GM12878 (cell line): ENCODE results near the gene C2orf68. TPM values are rescaled to one million over a fixed set of nuclear protein-coding genes. Genes with fewer than 3 reads are reported as not detected.

Source experiments
- BCLAF1 ChIP-seq: fragments of 450-650 bp; IDR thresholded peaks from 2 replicates; pipeline ENCODE4 v1.6.1; 2017; ENCODE audit warnings: antibody characterized with exemption, mild to moderate bottlenecking, moderate library complexity
- CREM ChIP-seq: IDR thresholded peaks from 2 replicates; pipeline ENCODE4 v1.6.1; 2014; ENCODE audit warnings: antibody characterized with exemption, low read depth
- ELK1 ChIP-seq: IDR thresholded peaks from 2 replicates; pipeline ENCODE4 v1.6.1; 2012; ENCODE audit warnings: low read depth, low read length, improper control_type of control experiment
- IKZF2 ChIP-seq, 2 experiments: fragments of 450-650 bp; IDR thresholded peaks; 2 replicates each; pipeline ENCODE4 v1.6.1; 2017; ENCODE audit warnings: mild to moderate bottlenecking in 2 of 2, moderate library complexity in 2 of 2
- MAX ChIP-seq: IDR thresholded peaks from 2 replicates; pipeline ENCODE4 v1.6.1; 2012; ENCODE audit warnings: low read depth, low read length, improper control_type of control experiment
- MXI1 ChIP-seq: fragments of 150-350 bp; IDR thresholded peaks from 2 replicates; pipeline ENCODE4 v1.6.1; 2011; ENCODE audit warnings: low read depth, mild to moderate bottlenecking, inconsistent platforms, low read length, improper control_type of control experiment
- MYC ChIP-seq: IDR thresholded peaks from 2 replicates; pipeline ENCODE4 v1.6.1; 2011; ENCODE audit warnings: mild to moderate bottlenecking, low read length, moderate library complexity, inconsistent platforms; ENCODE audit not compliant: insufficient read depth, insufficient replicate concordance, insufficient read length, severe bottlenecking
- NR2F1 ChIP-seq: fragments of 450-650 bp; conservative IDR thresholded peaks from 2 replicates; pipeline ENCODE4 v1.6.1; 2017; ENCODE audit warnings: mild to moderate bottlenecking
- SMARCA5 ChIP-seq: fragments of 450-650 bp; IDR thresholded peaks from 2 replicates; pipeline ENCODE4 v1.6.1; 2017; ENCODE audit warnings: mild to moderate bottlenecking
- SREBF2 ChIP-seq: IDR thresholded peaks from 2 replicates; pipeline ENCODE4 v1.6.1; 2012; ENCODE audit warnings: mild to moderate bottlenecking, low read length
- polyA plus RNA-seq, 11 experiments: library from polyadenylated mRNA; depleted of rRNA in 4 of 11; unstranded in 6 of 11; stranded (reverse) in 5 of 11; fragments of >200 nt; fragmentation: Nextera tagmentation in 4 of 11; fragmentation: Illumina TruSeq in 1 of 11; extraction: Ambion mirVana in 4 of 11; extraction: Trizol in 1 of 11; gene quantifications; 1 replicate in 1 of 11; 2 replicates in 10 of 11; pipeline versions ENCODE4 v1.2.1 to v1.2.3, GENCODE V29; 2011 to 2016; ENCODE audit warnings: inconsistent platforms in 2 of 11, missing spikeins in 2 of 11, low read depth in 1 of 11
- total RNA-seq, 4 experiments: library from RNA; depleted of rRNA in 3 of 4; stranded (reverse); fragments of >200 nt in 3 of 4; fragmentation: Illumina TruSeq in 1 of 4; extraction: Trizol in 1 of 4; gene quantifications; 2 replicates each; pipeline versions ENCODE4 v1.2.1 to v1.2.3, GENCODE V29; 2013 to 2021

The C2orf68 gene
- total and polyA plus RNA-seq, 10 of the 15 experiments (the other 5 are each of a cell fraction or from before 2014, with no cell fraction given): 12.7 to 56.1 (median 28.4) TPM

- TF ChIP-seq MYC (no peak), SREBF2 (no peak), MAX (peak; percentile 69; the same call in 1 of the 2 replicates), ELK1 (peak; percentile 24; the same call in 1 of the 2 replicates), IKZF2 (IDR thresholded peaks at IDR 0.05) (no peak), MXI1 (peak; percentile 94), SMARCA5 (0 out of 2 replicates have a peak, but pooled peaks have one; percentile 71), NR2F1 (peak; percentile 65), CREM (peak; percentile 94), BCLAF1 (no peak)
- TF ChIP-seq, all 136 proteins: peak for 42
Observed at GRCh38 chr2:85602476-85603234, 9.2 kb downstream of the C2orf68 start, which contains the start of gene TMEM150A (continued).
